Adrenal gland (tissue), 5 donors: ENCODE results near the gene CEP57.

ENCODE experiments used
- CTCF ChIP-seq, 6 experiments: fragments of 450-650 bp in 4 of 6; fragments of 200-600 bp in 2 of 6; sonication (generic) in 1 of 6; IDR thresholded peaks; 1 replicate in 5 of 6; 2 replicates in 1 of 6; pipeline versions ENCODE4 v1.5.1 to v1.8.0; 2016 to 2021; ENCODE audit warnings: antibody characterized with exemption in 6 of 6, mild to moderate bottlenecking in 2 of 6, moderate library complexity in 1 of 6
- POLR2A ChIP-seq, 2 donors: fragments of 450-650 bp; IDR thresholded peaks; one replicate each; pipeline ENCODE4 v1.6.1; 2017; ENCODE audit warnings: antibody characterized with exemption in 2 of 2, mild to moderate bottlenecking in 2 of 2, moderate library complexity in 1 of 2
- donor health status: DM: no; HTN: no; CAD: no.

GRCh38 chr11:95867105-95867504 is 76.8 kb downstream of the CEP57 start:
- TF ChIP-seq POLR2A (IDR thresholded peaks at IDR 0.05) = no peak
- no peak for TF ChIP-seq CTCF (IDR thresholded peaks at IDR 0.05)
